ENCODE data around the gene IMPA2.

IMPA2 gene

DNA sequence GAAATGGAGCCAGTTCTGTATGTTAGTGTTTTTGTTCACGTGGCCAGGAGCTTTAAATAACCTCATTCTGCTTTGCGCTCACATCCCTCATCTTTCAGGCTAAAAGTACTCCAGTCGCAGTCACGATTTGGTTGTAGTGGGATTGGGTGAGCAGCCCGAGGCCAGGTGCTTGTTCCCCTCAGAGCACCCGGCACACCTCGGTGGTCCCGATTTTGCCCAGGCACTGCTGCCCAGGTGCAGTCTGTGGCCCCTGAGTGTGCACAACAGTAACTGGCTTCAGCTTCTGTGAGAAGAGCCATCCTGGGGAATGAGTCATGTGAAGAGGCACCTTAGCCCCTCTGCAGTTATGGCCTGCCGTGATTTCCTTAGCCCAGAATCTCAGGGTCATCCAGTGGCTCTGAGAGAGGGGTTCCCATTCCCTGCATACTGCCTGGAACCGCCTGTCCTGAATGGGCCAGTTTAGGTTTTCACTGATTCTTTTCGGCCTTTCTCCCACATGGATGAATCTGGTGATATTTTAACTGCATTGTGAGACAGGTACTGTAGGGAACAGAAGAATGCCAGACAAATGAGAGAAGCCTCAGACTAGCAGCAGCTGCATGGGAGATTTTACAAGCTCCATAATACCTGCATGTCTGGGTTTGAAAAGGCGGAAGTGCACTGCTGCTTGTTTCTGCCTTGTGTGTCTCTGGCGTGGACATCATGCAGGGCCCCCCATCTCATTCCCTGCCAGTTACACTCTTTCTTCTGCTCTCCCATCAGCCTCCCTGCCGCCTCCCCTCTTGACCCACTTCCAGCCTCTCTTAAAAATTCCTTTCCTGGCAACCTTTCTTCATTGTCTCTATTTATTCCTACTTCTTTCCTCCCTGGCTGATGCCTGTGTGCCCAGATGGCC, 33.5 kb downstream of the IMPA2 start:
- ChIA-PET CTCF (interaction anchor here (0.8 to 2.6 kb wide), 2 partner anchors 19 to 24 kb away, joined by 4 to 9 read pairs; no protein-coding TSS in a partner anchor), POLR2A (no interaction called here)
- Histone ChIP-seq H3K4me3 (ENCODE audit: control insufficient read depth in 1 of 7, extremely low read depth in 1 of 7, insufficient read depth in 4 of 7, low read depth in 2 of 7, low read length in 6 of 7) (no peak overlapping the region), H3K36me3 (ENCODE audit: control insufficient read depth in 4 of 4, insufficient read depth in 4 of 4, low read length in 3 of 4) (peaks cover 10 to 85% (median 56%) of the 10 kb centered on the region in 4 experiments), H3K9me3 (ENCODE audit: control extremely low read depth in 1 of 5, control insufficient read depth in 4 of 5, insufficient read depth in 2 of 5, low read depth in 1 of 5, low read length in 4 of 5) (peaks cover 0 to 5% (median 0%) of the 10 kb centered on the region in 5 experiments), H3K27me3 (replicated peaks in 2 of 5; ENCODE audit: control insufficient read depth in 4 of 5, insufficient read depth in 5 of 5, low read length in 4 of 5) (no peaks in the 10 kb centered on the region), H3K27ac (ENCODE audit: insufficient read depth in 1 of 2, low read depth in 1 of 2, low read length in 2 of 2, poor library complexity in 1 of 2, severe bottlenecking in 2 of 2) (no peak overlapping the region), H3K4me1 (ENCODE audit: control extremely low read depth in 1 of 4, control insufficient read depth in 4 of 4, insufficient read depth in 4 of 4, low read length in 3 of 4) (no peaks in the 10 kb centered on the region)
- over 99% methylated on average over 10 of the region's 14 CpGs for WGBS (ENCODE audit: insufficient coverage)
- no peak for DNase-seq

DNA sequence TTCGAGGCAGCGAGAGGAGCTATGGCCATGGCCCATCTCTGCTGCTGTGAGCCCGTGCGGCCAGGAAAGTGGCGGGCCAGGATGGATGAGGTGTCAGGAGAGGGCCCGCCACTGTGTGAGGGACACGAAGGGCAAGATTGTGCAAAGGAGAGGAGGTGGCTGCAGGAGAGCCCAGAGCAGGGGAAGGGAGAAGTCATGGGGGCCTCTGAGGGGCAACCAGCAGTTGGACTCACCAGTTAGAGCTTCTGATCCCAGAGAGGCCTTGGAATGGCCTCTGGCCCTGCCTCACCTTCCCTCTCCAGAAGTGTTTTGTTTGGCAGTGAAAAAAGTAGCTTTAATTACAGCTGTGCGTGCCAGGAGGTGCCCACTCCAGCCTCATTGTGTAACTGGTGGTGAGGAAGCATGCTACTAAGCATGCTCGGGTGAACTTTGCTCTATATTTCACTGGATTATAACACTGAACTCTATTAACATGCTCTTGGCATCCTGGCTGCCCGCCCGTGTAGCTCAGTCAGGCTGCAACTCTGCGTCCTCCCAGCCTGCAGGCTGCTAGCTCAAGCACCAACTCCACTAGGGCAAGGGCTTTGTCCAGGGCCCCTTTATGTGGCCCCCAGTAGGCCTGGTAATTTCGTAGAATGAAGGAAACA, 34.2 kb downstream of the IMPA2 start:
- no peaks in the 10 kb centered on the region for H3K27me3 ChIP-seq (replicated peaks in 2 of 5; ENCODE audit: control insufficient read depth in 4 of 5, insufficient read depth in 5 of 5, low read length in 4 of 5)
- POLR2A ChIA-PET, result no interaction called here
- no peak overlapping the region for H3K27ac ChIP-seq (ENCODE audit: insufficient read depth in 1 of 2, low read depth in 1 of 2, low read length in 2 of 2, poor library complexity in 1 of 2, severe bottlenecking in 2 of 2)
- no peak overlapping the region for H3K4me3 ChIP-seq (ENCODE audit: control insufficient read depth in 1 of 7, extremely low read depth in 1 of 7, insufficient read depth in 4 of 7, low read depth in 2 of 7, low read length in 6 of 7)
- H3K4me1 ChIP-seq (ENCODE audit: control extremely low read depth in 1 of 4, control insufficient read depth in 4 of 4, insufficient read depth in 4 of 4, low read length in 3 of 4), result no peaks in the 10 kb centered on the region
- CTCF ChIA-PET, result interaction anchor here (2.6 kb wide), 1 partner anchor 20 kb away, joined by 9 read pairs; no protein-coding TSS in a partner anchor
- H3K36me3 ChIP-seq (ENCODE audit: control insufficient read depth in 4 of 4, insufficient read depth in 4 of 4, low read length in 3 of 4), result peaks cover 7 to 81% (median 51%) of the 10 kb centered on the region in 4 experiments
- peaks cover 0 to 5% (median 0%) of the 10 kb centered on the region in 5 experiments for H3K9me3 ChIP-seq (ENCODE audit: control extremely low read depth in 1 of 5, control insufficient read depth in 4 of 5, insufficient read depth in 2 of 5, low read depth in 1 of 5, low read length in 4 of 5)
- WGBS (ENCODE audit: insufficient coverage), result 87% methylated on average over 9 of the region's 13 CpGs
- no peak for DNase-seq

DNA sequence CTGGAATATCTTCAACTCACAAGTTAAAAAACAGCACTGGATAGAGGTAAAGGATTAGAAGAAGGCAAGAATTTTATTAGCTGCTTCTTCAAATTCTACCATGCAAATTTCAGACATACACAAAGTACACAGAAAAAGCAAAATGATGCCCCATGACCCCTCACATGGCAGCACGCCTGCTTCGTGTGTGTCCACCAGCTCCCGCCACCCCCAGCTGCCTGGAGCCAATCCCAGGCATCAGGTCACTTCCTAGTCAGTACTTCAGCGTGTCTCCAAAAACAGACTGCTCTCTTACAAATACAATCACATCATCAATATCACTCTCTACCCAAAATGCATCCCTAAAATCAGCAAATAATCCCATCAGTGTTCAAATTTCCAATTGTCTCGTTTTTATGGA, 35.8 kb downstream of the IMPA2 start:
- Histone ChIP-seq H3K4me3 (ENCODE audit: control insufficient read depth in 1 of 7, extremely low read depth in 1 of 7, insufficient read depth in 4 of 7, low read depth in 2 of 7, low read length in 6 of 7) (no peak overlapping the region), H3K36me3 (ENCODE audit: control insufficient read depth in 4 of 4, insufficient read depth in 4 of 4, low read length in 3 of 4) (peaks cover 4 to 71% (median 40%) of the 10 kb centered on the region in 4 experiments), H3K9me3 (ENCODE audit: control extremely low read depth in 1 of 5, control insufficient read depth in 4 of 5, insufficient read depth in 2 of 5, low read depth in 1 of 5, low read length in 4 of 5) (peaks cover 0 to 5% (median 0%) of the 10 kb centered on the region in 5 experiments), H3K4me1 (ENCODE audit: control extremely low read depth in 1 of 4, control insufficient read depth in 4 of 4, insufficient read depth in 4 of 4, low read length in 3 of 4) (no peaks in the 10 kb centered on the region), H3K27me3 (replicated peaks in 2 of 5; ENCODE audit: control insufficient read depth in 4 of 5, insufficient read depth in 5 of 5, low read length in 4 of 5) (no peaks in the 10 kb centered on the region), H3K27ac (ENCODE audit: insufficient read depth in 1 of 2, low read depth in 1 of 2, low read length in 2 of 2, poor library complexity in 1 of 2, severe bottlenecking in 2 of 2) (no peak overlapping the region)
- ChIA-PET POLR2A (no interaction called here), CTCF (interaction anchor here (1.6 kb wide), 1 partner anchor 22 kb away, joined by 5 read pairs; no protein-coding TSS in a partner anchor)
- no peak for DNase-seq
- 96% methylated on average over 5 of the region's 5 CpGs for WGBS (ENCODE audit: insufficient coverage)

DNA sequence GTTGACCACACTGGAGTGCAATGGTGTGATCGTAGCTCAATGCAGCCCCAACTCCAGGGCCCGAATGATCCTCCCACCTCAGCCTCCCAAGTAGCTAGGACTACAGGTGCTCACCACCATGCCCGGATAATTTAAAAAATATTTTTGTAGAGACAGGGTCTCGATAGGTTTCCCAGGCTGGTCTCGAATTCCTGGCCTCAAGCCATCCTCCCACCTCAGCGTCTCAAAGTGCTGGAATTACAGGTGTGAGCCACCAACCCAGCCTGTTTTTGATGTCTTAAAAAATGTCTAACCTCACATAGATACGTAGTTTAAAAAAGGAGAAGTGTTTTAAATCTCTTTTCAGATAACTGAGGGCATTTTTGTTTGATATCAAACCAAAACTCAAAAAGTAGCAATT, 37.6 kb downstream of the IMPA2 start:
- CTCF ChIA-PET, result interaction anchor here (1.1 kb wide), 1 partner anchor 23 kb away, joined by 4 read pairs; no protein-coding TSS in a partner anchor
- Histone ChIP-seq H3K4me3 (ENCODE audit: control insufficient read depth in 1 of 7, extremely low read depth in 1 of 7, insufficient read depth in 4 of 7, low read depth in 2 of 7, low read length in 6 of 7) (no peak overlapping the region), H3K27ac (ENCODE audit: insufficient read depth in 1 of 2, low read depth in 1 of 2, low read length in 2 of 2, poor library complexity in 1 of 2, severe bottlenecking in 2 of 2) (no peak overlapping the region), H3K9me3 (ENCODE audit: control extremely low read depth in 1 of 5, control insufficient read depth in 4 of 5, insufficient read depth in 2 of 5, low read depth in 1 of 5, low read length in 4 of 5) (peaks cover 0 to 5% (median 0%) of the 10 kb centered on the region in 5 experiments), H3K4me1 (ENCODE audit: control extremely low read depth in 1 of 4, control insufficient read depth in 4 of 4, insufficient read depth in 4 of 4, low read length in 3 of 4) (no peaks in the 10 kb centered on the region), H3K36me3 (ENCODE audit: control insufficient read depth in 4 of 4, insufficient read depth in 4 of 4, low read length in 3 of 4) (peaks cover 9 to 63% (median 35%) of the 10 kb centered on the region in 4 experiments), H3K27me3 (replicated peaks in 2 of 5; ENCODE audit: control insufficient read depth in 4 of 5, insufficient read depth in 5 of 5, low read length in 4 of 5) (no peaks in the 10 kb centered on the region)
- no peak for DNase-seq
- POLR2A ChIA-PET, result no interaction called here
- 96% methylated on average over 3 of the region's 7 CpGs for WGBS (ENCODE audit: insufficient coverage)

DNA sequence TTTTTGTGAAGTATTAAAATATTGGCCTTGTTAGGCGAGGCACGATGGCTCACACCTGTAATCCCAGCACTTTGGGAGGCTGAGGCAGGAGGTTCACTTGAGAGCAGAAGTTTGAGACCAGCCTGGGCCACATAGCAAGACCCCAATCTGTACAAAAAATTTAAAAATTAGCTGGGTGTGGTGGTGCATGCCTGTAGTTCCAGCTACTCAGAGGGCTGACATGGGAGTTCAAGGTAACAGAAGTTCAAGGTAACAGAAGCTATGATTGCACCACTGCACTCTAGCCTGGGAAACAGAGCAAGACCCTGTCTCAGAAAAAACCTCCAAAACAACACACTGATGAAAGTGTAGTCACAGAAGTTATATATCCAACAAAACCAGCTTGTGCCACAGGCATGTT, 39.8 kb downstream of the IMPA2 start:
- POLR2A ChIA-PET, result no interaction called here
- 100% methylated on average over 2 of the region's 2 CpGs for WGBS (ENCODE audit: insufficient coverage)
- H3K27ac ChIP-seq (ENCODE audit: insufficient read depth in 1 of 2, low read depth in 1 of 2, low read length in 2 of 2, poor library complexity in 1 of 2, severe bottlenecking in 2 of 2), result no peak overlapping the region
- peaks cover 9 to 51% (median 25%) of the 10 kb centered on the region in 4 experiments for H3K36me3 ChIP-seq (ENCODE audit: control insufficient read depth in 4 of 4, insufficient read depth in 4 of 4, low read length in 3 of 4)
- H3K4me1 ChIP-seq (ENCODE audit: control extremely low read depth in 1 of 4, control insufficient read depth in 4 of 4, insufficient read depth in 4 of 4, low read length in 3 of 4), result no peaks in the 10 kb centered on the region
- CTCF ChIA-PET, result interaction anchor here (0.8 to 1.2 kb wide), 2 partner anchors 18 to 82 kb away, joined by 4 to 5 read pairs; no protein-coding TSS in a partner anchor
- DNase-seq, result no peak
- no peaks in the 10 kb centered on the region for H3K27me3 ChIP-seq (replicated peaks in 2 of 5; ENCODE audit: control insufficient read depth in 4 of 5, insufficient read depth in 5 of 5, low read length in 4 of 5)
- H3K4me3 ChIP-seq (ENCODE audit: control insufficient read depth in 1 of 7, extremely low read depth in 1 of 7, insufficient read depth in 4 of 7, low read depth in 2 of 7, low read length in 6 of 7), result no peak overlapping the region
- peaks cover 0 to 5% (median 0%) of the 10 kb centered on the region in 5 experiments for H3K9me3 ChIP-seq (ENCODE audit: control extremely low read depth in 1 of 5, control insufficient read depth in 4 of 5, insufficient read depth in 2 of 5, low read depth in 1 of 5, low read length in 4 of 5)

DNA sequence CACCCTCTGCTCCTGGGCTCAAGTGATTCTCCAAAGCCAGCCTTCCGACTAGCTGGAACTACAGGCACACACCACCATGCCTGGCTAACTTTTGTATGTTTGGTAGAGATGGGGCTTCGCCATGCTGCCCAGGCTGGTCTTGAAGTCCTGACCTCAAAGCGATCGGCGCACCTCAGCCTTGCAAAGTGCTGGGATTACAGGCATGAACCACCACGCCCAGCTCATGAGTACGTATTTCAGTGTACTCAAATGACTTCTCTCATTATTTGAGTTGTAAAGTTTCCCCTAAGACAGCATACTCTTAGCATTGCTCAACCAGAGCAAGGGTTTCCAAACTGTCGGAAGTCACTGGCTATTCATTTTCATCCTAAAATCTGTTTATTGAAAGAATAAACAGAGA, 40.3 kb downstream of the IMPA2 start:
- 98% methylated on average over 6 of the region's 8 CpGs for WGBS (ENCODE audit: insufficient coverage)
- peaks cover 0 to 5% (median 0%) of the 10 kb centered on the region in 5 experiments for H3K9me3 ChIP-seq (ENCODE audit: control extremely low read depth in 1 of 5, control insufficient read depth in 4 of 5, insufficient read depth in 2 of 5, low read depth in 1 of 5, low read length in 4 of 5)
- peaks cover 9 to 48% (median 26%) of the 10 kb centered on the region in 4 experiments for H3K36me3 ChIP-seq (ENCODE audit: control insufficient read depth in 4 of 4, insufficient read depth in 4 of 4, low read length in 3 of 4)
- H3K27me3 ChIP-seq (replicated peaks in 2 of 5; ENCODE audit: control insufficient read depth in 4 of 5, insufficient read depth in 5 of 5, low read length in 4 of 5), result no peaks in the 10 kb centered on the region
- ChIA-PET CTCF (interaction anchor here (1.2 kb wide), 1 partner anchor 17 kb away, joined by 5 read pairs; no protein-coding TSS in a partner anchor), POLR2A (no interaction called here)
- H3K4me3 ChIP-seq (ENCODE audit: control insufficient read depth in 1 of 7, extremely low read depth in 1 of 7, insufficient read depth in 4 of 7, low read depth in 2 of 7, low read length in 6 of 7), result no peak overlapping the region
- no peaks in the 10 kb centered on the region for H3K4me1 ChIP-seq (ENCODE audit: control extremely low read depth in 1 of 4, control insufficient read depth in 4 of 4, insufficient read depth in 4 of 4, low read length in 3 of 4)
- H3K27ac ChIP-seq (ENCODE audit: insufficient read depth in 1 of 2, low read depth in 1 of 2, low read length in 2 of 2, poor library complexity in 1 of 2, severe bottlenecking in 2 of 2), result no peak overlapping the region
- DNase-seq, result no peak

Data from common myeloid progenitor, CD34-positive (primary cell).